ENCODE measurements around the gene EIF4E1B.

Gene EIF4E1B

GRCh38 chr5:176664479-176664878 is 34.0 kb downstream of the EIF4E1B start:
- no peak for DNase-seq (ENCODE audit: low spot score)

- no peak for DNase-seq (ENCODE audit: low spot score)
Observed at GRCh38 chr5:176664886-176665285, 34.4 kb downstream of the EIF4E1B start.

DNA sequence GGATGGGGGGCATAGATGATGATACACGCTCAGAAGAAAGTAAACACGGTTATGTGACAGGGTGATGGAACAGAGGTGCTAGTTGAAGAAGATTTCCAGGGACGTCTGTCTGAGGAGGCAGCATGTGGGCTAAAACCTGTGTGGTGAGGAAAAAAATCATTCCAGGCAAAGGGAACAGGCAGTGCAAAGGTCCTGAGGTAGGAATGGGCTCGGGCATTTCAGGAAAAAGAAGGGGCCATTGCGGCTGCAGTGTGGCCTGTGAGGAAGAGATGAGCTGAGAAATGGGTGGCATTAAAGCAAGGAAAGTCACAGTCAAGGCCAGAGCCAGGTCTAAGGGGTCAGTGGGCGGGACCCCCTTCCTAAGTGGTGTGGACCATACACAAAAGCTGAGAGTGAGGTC is 35.0 kb downstream of the EIF4E1B start:
- no peak for DNase-seq (ENCODE audit: low spot score)

DNA sequence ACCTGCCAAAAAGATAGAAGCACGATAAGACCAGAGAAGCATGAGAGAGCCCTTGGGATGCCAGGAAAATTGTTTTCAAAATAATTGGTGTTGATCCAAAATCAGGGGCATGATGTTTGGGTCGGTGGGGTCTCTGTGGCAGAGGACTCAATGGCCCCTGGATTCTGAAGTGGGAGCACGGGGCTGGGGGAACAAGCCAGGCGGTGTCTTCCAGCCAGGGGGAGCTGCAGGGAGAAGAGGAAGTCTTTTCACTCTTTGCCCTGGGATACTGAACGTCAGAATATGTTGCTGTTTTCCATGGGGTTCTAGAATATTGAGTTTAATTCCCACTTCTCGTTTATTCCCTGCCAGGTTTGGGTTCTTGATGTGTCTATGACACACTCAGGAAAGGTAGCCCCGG is 37.2 kb downstream of the EIF4E1B start:
- no peak for DNase-seq (ENCODE audit: low spot score)

DNA sequence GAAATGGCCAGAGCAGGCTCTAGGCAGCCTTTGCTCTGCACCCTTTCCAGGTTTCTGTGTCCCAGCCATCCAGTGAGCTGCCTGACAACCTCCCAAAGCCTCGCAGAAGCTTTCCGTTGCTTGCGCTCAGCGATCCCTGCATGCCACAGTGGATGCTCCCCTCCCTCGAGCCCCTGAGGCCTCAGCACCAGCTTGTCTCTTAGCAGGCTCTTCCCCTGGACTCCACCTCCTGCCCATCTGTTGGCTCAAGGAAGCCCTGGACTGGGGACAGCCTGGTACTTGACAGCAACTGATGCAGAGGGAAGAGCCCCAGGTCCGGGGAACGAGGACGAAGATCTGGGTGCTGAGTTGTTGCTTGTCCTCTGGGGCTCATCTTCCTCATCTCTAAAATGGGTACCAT is 40.0 kb downstream of the EIF4E1B start:
- no peak for DNase-seq (ENCODE audit: low spot score)

DNA sequence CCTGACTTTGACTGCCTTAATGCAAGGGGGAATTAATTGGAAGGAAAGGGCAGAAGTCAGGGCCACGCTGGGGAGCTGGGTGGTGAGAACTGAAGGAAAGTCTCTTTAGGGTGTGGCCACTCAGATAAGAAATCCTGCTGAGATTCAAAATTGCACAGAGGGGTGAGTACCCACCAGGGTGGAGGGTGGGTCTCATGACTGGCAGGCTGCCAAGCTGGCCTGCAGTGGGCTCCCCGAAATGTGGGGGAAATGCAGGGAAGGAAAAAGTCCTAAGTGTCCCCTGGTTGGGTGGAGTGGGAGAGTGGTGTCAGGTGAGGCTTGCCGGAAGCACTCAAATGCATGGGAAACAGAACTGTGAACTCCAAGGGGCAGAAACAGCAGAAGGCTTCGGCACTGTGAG is 40.9 kb downstream of the EIF4E1B start:
- no peak for DNase-seq (ENCODE audit: low spot score)

- no peak for DNase-seq (ENCODE audit: low spot score)
Observed at GRCh38 chr5:176671890-176672747, 41.6 kb downstream of the EIF4E1B start.

DNA sequence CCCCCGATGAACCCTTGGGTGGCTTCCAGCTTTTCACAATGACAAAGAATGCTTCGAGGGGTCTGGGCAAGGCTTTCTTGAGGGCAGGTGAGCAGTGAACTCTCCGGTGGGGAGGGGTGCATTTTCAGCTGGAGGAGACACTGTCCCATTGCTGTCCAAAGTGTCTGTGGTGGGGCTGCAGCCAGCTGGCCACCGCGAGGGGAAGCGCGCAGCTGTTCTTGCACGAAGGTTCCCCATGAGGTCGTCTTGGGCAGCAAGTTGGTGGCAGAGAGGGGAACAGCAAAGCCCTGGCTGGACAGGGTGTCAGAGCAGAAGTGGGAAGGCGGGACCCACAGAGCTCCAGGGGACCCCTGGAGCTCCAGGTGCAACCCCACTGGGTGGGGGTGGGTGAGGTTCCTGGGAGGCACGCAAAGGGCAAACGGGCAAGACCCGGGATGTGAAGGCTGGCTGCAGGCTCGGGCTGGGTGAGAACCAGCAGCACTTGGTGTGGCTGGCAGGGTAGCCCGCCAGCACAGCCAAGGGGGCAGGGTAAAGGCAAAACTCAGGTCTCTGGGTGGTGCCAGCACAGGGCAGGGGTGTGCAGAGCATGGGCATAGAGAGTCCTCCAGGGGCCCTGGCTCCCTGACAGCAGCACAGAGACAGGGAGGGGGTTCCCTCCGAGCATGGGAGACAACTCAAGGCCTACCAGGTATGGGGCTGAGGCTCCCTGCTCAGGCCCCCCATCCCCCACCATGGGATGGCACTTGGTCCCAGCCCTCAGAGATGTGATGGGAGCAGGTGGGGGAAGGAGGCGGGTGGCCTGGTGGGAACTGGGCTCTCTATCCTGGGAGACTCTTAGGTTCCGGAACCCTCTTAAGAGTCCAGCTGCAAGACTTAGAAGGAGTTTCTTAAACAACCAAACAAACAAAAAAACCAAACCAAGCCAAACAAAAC is 43.4 kb downstream of the EIF4E1B start:
- DNase-seq (ENCODE audit: low spot score), result no peak

DNA sequence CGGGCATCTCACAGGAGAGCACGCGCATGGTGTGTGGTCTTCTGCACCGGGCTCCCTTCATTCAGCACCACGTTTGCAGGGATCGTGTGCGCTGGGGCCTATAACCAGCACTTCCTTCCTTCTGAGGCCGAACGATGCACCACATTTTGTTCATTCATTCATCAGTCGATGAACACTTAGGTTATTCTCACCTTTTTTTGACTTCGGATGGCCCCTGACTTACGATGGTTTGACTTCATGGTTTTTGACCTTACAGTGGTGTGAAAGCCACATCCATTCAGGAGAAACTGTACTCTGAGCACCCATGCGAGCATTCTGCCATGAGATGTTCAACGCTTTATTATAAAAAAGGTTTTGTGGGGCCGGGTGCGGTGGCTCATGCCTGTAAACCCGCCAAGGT is 44.3 kb downstream of the EIF4E1B start:
- no peak for DNase-seq (ENCODE audit: low spot score)

DNA sequence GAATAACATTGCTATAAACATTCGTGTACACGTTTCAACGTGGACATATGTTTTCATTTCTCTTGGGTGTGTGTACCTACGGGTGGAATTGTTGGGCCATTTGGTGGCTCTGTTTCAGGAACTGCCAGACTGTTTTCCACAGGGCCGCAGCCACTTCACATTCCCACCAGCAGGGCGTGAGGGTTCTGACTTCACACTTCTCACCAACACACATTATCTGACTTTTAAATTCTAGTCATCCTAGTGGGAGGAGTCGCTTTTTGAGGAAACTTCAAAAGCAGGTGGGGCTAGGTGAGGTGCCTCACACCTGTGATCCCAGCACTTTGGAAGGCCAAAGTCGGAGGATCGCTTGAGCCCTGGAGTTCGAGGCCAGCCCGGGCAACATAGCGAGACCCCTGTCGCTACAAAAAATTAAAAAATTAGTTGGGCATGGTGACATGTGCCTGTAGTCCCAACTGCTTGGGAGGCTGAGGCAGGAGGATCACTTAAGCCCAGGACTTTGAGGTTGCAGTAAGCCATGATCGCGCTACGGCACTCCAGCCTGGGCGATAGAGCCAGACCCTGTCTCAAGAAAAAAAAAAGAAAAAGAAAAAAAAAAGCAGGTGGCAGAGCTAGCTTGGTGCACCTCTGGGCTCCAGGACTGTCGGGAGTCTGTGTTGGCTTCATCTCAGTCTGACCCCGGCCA is 45.3 kb downstream of the EIF4E1B start:
- DNase-seq (ENCODE audit: low spot score), result no peak

- DNase-seq (ENCODE audit: low spot score), result no peak
Observed at GRCh38 chr5:176676361-176676824, 45.9 kb downstream of the EIF4E1B start.

- DNase-seq (ENCODE audit: low spot score), result no peak
Observed at GRCh38 chr5:176677209-176677939, 46.9 kb downstream of the EIF4E1B start.

DNA sequence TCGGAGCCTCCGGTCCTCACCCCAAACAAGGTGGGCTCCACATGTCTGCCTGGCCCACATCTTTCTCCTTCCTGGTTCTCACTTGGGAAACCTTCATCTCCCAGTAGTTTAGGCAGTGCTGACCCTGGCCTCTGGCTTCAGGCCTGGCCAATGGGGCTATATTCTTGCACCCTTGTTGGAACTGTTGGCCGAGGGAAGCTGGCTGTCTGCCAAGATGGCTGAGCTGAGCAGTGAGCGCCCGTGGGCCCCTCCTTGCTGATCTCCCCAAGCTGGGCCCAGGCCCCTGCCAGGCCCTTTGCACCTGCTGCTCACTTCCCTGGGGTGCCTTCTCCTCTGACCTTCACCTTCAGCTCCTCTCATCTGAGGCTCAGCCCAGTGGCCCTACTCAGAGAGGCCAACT is 48.1 kb downstream of the EIF4E1B start:
- DNase-seq (ENCODE audit: low spot score), result no peak

GRCh38 chr5:176679365-176680225 is 49.1 kb downstream of the EIF4E1B start:
- no peak for DNase-seq (ENCODE audit: low spot score)

DNA sequence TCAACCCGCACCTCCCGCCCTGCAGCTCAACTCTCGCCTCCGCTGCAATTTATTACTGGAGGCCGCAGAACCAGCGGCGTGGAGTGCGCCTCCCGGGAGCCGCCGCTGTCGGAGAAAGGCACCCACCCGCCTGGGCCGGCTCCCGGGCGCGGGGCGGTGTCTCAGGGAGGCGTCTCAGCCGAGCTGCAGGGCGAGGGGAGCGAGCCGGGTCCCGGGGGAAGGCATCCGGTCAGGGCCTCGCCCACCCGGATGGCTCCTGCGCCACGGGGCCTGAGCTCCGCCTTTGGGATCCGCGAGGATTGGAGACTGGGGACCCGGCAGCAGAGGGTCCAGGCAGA is 49.7 kb downstream of the EIF4E1B start:
- no peak for DNase-seq (ENCODE audit: low spot score)

DNA sequence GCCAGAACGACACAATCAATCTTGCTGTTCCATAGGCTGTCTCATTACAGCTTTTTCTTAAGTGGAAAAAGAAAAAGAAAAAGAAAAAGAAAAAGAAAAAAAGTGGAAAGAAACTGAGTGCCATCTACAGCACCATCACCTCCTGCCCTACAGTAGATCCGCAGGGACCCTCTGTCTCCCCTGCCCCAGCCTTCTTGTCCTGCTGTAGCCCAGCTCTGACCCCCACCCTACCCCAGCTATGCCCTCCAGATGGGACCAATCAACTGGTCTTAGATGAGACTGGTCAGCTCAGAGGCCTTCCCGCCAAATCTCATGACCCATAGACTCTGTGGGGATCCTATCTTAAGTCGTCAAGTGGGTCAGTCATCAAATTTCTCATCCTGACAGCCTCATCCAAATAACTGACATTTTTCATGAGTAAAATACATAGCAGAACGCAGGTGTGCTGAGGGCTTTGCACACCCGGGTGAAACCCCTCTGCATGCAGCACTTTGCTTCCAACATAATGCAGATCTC is 51.6 kb downstream of the EIF4E1B start:
- DNase-seq (ENCODE audit: low spot score), result no peak

DNA sequence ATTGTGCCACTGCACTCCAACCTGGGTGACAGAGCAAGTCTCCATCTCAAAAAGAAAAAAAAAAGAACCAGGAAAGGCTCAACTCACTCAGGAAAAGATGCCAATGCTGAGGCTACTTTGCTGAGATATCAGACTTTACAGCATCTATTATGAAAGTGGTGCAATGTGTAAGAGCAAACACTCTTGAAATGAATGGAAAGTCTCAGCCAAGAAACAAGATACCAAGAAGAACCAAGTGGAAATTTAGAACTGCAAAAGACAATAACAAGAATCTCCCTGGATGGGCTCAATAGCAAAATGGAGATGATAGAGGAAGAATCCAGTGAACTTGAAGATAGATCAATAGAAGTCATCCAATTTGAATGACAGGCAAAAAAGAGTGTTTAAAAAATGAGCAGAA is 54.5 kb downstream of the EIF4E1B start:
- DNase-seq (ENCODE audit: low spot score), result no peak

DNA sequence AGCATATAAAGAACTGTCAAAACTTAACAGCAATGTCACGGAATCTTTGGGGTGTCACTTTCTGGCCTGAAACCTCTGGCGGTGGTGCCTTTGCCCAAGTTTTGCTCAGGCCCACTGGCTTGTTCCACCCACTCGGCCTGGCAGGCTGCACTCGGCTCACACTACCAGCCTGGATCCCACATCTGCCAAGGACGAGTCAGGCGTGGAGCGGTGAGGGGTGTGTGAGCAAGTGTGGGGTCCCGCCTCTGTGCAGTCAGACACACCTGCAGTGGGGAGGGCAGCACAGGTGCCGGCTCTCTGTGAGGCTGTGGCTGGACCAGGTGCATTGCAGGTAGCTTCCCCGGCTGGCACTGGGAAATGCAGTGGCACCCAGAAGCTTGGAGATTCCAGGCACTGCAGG is 56.8 kb downstream of the EIF4E1B start:
- DNase-seq (ENCODE audit: low spot score), result no peak

GRCh38 chr5:176687881-176688280 is 57.4 kb downstream of the EIF4E1B start:
- no peak for DNase-seq (ENCODE audit: low spot score)

GRCh38 chr5:176690911-176691310 is 60.4 kb downstream of the EIF4E1B start:
- no peak for DNase-seq (ENCODE audit: low spot score)

DNA sequence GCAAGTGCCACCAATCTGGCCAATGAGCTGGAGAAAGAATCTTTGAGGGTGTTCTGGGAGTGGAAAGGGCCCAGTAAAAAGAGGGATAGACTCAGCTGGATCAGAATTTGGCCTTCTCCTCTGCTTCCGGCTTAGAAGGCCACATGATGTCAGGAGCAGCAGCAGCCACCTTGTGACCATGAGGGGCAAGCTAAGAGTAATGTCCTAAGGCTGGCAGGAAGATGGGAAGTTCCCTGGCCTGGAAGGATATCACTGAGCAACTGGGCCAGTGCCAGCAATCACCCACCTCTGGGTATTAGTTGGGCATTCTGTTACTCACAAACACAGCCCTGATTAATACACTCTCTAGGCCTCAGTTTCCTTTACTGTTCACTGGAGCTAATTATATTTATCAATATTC is 61.0 kb downstream of the EIF4E1B start:
- no peak for DNase-seq (ENCODE audit: low spot score)

All from Ammon's horn (tissue), 1 donor.